Prostate gland (tissue), 2 donors: ENCODE data around the gene PHETA1.

ENCODE experiments used
- CTCF ChIP-seq, 4 experiments: fragments of 200-600 bp in 2 of 4; fragments of 450-650 bp in 2 of 4; sonication (generic) in 2 of 4; IDR thresholded peaks; 1 replicate in 3 of 4; 2 replicates in 1 of 4; pipeline ENCODE4 v1.5.1; 2016 to 2019; ENCODE audit warnings: antibody characterized with exemption in 4 of 4, mild to moderate bottlenecking in 2 of 4, moderate library complexity in 2 of 4
- POLR2A ChIP-seq: fragments of 450-650 bp; IDR thresholded peaks from one replicate; pipeline ENCODE4 v1.6.1; 2016; ENCODE audit warnings: antibody characterized with exemption, mild to moderate bottlenecking
- POLR2AphosphoS5 ChIP-seq: sonication (generic); formaldehyde crosslinking; IDR thresholded peaks from one replicate; pipeline ENCODE4 v1.6.1; 2017; ENCODE audit warnings: antibody characterized with exemption

- TF ChIP-seq CTCF (IDR thresholded peaks at IDR 0.05) (no peak), POLR2AphosphoS5 (no peak), POLR2A (no peak)
These were observed 37.8 kb upstream of the PHETA1 start for GRCh38 chr12:111406474-111407376.
